ENCODE results near the gene TMEFF2.

Gene TMEFF2

DNA sequence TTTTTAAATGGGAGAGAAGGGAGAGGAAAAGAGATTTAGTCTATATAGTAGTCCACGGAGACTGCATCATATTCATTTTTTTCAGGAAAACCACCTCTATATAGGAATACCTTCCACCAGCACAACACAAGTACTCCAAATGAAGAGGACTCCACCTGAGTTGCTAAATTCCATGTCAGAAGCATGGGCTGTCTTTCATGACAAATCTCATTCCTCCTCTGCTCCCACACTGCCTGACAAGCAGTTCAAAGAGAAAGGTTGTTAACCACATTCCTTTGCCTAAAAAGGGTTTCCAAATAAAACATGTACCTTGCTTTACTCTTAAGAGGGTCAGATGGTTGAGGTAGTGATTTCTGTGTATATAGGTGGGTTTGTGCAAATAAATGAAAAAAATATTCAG lies 122.0 kb downstream of the TMEFF2 start:
- no peak for DNase-seq (ENCODE audit: low read depth)
- no peak overlapping the region for H3K4me3 ChIP-seq (ENCODE audit: low read depth, low read length)
- TF ChIP-seq, protein P1, sequence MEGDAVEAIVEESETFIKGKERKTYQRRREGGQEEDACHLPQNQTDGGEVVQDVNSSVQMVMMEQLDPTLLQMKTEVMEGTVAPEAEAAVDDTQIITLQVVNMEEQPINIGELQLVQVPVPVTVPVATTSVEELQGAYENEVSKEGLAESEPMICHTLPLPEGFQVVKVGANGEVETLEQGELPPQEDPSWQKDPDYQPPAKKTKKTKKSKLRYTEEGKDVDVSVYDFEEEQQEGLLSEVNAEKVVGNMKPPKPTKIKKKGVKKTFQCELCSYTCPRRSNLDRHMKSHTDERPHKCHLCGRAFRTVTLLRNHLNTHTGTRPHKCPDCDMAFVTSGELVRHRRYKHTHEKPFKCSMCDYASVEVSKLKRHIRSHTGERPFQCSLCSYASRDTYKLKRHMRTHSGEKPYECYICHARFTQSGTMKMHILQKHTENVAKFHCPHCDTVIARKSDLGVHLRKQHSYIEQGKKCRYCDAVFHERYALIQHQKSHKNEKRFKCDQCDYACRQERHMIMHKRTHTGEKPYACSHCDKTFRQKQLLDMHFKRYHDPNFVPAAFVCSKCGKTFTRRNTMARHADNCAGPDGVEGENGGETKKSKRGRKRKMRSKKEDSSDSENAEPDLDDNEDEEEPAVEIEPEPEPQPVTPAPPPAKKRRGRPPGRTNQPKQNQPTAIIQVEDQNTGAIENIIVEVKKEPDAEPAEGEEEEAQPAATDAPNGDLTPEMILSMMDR (IDR thresholded peaks at IDR 0.05; ENCODE audit: control insufficient read depth, extremely low read depth, insufficient read depth), result no peak

DNA sequence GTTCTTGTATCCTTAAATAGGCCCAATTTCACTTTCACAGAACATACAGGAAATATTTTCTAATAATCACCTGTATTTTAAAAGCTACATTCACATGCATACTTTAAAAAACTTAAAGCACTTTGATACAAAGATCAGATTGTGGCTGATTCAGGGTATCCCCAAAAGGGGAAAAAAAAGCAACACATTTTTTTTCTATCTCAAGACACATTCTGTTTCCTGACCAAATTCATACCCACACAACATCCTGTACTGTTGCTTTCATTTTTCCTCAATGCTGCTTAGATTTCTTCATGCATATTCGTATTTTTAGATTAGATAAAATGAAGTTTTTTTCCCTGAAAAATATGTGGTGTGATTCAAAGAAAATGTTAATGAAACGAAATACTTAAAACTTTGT lies 122.5 kb downstream of the TMEFF2 start:
- TF ChIP-seq, protein P1 (IDR thresholded peaks at IDR 0.05; ENCODE audit: control insufficient read depth, extremely low read depth, insufficient read depth), result no peak
- DNase-seq (ENCODE audit: low read depth), result no peak
- H3K4me3 ChIP-seq (ENCODE audit: low read depth, low read length), result no peak overlapping the region

DNA sequence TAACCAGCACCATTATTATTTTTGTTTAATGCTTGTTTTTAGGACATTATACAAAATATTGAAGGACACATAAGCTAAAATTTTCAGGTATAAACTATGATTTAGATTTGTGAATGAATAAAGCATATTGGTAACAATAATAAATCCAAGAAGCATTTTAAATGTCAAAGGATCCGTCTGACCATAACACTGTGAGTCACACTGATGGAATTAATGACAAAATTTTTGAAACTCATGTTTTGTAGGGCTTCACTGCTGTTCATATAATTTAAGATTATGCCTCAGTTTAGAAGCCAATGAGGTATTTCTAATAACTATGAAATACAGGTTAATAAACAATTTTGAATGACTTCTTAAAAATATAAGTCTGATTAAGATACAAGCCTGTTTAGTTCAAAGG lies 124.6 kb downstream of the TMEFF2 start:
- TF ChIP-seq, protein P1 (IDR thresholded peaks at IDR 0.05; ENCODE audit: control insufficient read depth, extremely low read depth, insufficient read depth), result no peak
- no peak for DNase-seq (ENCODE audit: low read depth)
- H3K4me3 ChIP-seq (ENCODE audit: low read depth, low read length), result no peak overlapping the region

DNA sequence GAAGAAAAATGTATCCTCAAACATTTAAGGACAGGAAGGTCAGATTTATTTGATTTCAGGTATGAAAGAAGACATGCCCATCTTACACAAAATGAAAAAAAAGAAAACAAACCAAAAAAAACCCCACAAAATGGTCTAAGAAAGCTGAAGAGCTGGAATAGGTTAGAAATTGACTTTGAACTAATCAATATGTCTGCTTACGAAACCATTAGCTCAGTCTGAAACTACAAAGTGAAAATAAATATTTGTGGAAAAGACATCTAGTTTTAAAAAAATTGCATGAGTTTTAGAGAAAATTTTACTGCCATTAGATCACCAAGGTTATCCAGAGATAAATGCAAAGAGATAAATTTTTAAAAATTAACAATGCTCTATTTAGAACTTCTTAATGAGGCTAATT lies 125.3 kb downstream of the TMEFF2 start:
- TF ChIP-seq, protein P1 (IDR thresholded peaks at IDR 0.05; ENCODE audit: control insufficient read depth, extremely low read depth, insufficient read depth), result no peak
- no peak overlapping the region for H3K4me3 ChIP-seq (ENCODE audit: low read depth, low read length)
- no peak for DNase-seq (ENCODE audit: low read depth)

DNA sequence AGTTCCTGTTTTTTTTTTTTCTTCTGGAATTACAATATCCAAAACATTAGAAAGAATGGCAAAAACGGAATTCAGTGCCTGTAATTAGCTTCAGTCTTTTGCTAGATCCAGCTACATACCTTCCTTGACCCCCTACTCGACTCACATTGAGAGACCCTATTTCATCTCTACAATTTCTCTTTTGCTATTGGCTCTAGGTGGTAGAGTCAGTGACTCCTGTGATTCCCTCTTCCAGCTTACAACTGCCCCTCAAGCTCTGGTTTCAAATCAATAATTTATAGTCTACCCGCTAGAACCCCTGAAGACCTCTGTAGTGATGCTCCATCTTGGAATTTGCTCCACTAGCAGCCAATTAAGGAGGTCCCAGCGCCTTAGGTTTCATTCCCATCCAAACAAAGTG lies 125.8 kb downstream of the TMEFF2 start:
- no peak for DNase-seq (ENCODE audit: low read depth)
- TF ChIP-seq, protein P1 (IDR thresholded peaks at IDR 0.05; ENCODE audit: control insufficient read depth, extremely low read depth, insufficient read depth), result no peak
- H3K4me3 ChIP-seq (ENCODE audit: low read depth, low read length), result no peak overlapping the region

DNA sequence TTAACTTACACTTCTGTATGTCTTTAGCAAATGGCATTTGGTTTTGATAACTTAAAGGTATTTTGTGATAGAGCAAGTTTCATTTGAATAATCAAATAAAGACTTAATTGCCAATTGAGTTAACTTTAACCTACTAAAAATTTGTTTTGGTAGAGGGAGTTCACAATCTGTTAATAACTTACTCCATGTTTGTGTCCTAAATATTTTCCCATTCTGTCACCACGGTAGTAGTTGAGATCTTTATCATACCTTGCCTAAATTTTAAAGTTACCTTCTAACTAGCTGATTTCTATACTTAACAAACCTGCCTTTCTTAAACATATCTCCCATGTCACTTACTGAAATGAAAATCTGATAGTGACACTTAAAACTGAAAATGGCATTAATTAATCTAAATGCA lies 127.1 kb downstream of the TMEFF2 start:
- no peak for DNase-seq (ENCODE audit: low read depth)
- no peak overlapping the region for H3K4me3 ChIP-seq (ENCODE audit: low read depth, low read length)
- TF ChIP-seq, protein P1 (IDR thresholded peaks at IDR 0.05; ENCODE audit: control insufficient read depth, extremely low read depth, insufficient read depth), result no peak

DNA sequence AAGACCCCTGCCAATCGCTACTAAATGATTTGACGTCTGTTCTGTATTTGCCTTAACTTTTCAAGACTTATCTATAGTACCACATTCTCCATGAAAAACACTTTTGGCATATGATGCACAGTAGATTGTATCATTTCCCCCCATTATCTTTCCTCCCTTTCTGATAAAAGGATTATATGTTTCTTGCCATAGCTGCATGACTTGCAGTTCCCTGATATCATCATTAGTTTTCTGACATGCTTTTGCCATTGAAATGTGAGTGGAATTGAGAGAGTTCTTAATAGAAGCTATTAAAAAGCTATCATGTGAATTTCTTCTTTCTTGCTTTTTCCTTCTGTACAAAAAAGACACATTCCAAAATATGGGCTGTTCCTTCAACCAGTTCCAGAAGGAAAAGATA lies 130.3 kb downstream of the TMEFF2 start:
- no peak for DNase-seq (ENCODE audit: low read depth)
- TF ChIP-seq, protein P1 (IDR thresholded peaks at IDR 0.05; ENCODE audit: control insufficient read depth, extremely low read depth, insufficient read depth), result no peak
- H3K4me3 ChIP-seq (ENCODE audit: low read depth, low read length), result no peak overlapping the region
